ENCODE measurements around the gene KCNB1.
"Not testable (repeated sequence)": the region's sequence is repeated elsewhere in the genome, so short reads cannot be mapped to it uniquely, and the experiment has no call there.

KCNB1 gene

GRCh38 chr20:49412254-49412653, 70.2 kb downstream of the KCNB1 start:
- Histone ChIP-seq H3K9me3 (no peaks in the 10 kb centered on the region), H3K4me3 (ENCODE audit: low read depth, low read length) (no peak overlapping the region), H3K27me3 (no peaks in the 10 kb centered on the region), H3K36me3 (no peaks in the 10 kb centered on the region), H3K4me1 (no peaks in the 10 kb centered on the region)
- no peak for DNase-seq
- no peak for TF ChIP-seq CTCF (IDR thresholded peaks at IDR 0.05; ENCODE audit: low read depth, low read length)

GRCh38 chr20:49411221-49411925, 71.1 kb downstream of the KCNB1 start:
- no peak for DNase-seq
- Histone ChIP-seq H3K27me3 (no peaks in the 10 kb centered on the region), H3K9me3 (no peaks in the 10 kb centered on the region), H3K4me1 (no peaks in the 10 kb centered on the region), H3K36me3 (no peaks in the 10 kb centered on the region), H3K4me3 (ENCODE audit: low read depth, low read length) (no peak overlapping the region)
- TF ChIP-seq CTCF (IDR thresholded peaks at IDR 0.05; ENCODE audit: low read depth, low read length): no peak

- not testable (repeated sequence) for H3K36me3 ChIP-seq; H3K4me1 ChIP-seq; DNase-seq; H3K9me3 ChIP-seq; H3K27me3 ChIP-seq; H3K4me3 ChIP-seq (ENCODE audit: low read depth, low read length)
These were observed 72.4 kb downstream of the KCNB1 start for GRCh38 chr20:49409975-49410621.

- Histone ChIP-seq H3K4me3 (ENCODE audit: low read depth, low read length) (no peak overlapping the region), H3K27me3 (no peaks in the 10 kb centered on the region), H3K36me3 (no peaks in the 10 kb centered on the region), H3K4me1 (no peaks in the 10 kb centered on the region), H3K9me3 (no peaks in the 10 kb centered on the region)
- TF ChIP-seq CTCF (IDR thresholded peaks at IDR 0.05; ENCODE audit: low read depth, low read length): no peak
- DNase-seq: no peak
These were observed 73.0 kb downstream of the KCNB1 start for GRCh38 chr20:49409302-49409974.

GRCh38 chr20:49408509-49409104, 73.9 kb downstream of the KCNB1 start:
- DNase-seq: no peak
- Histone ChIP-seq H3K27me3 (no peaks in the 10 kb centered on the region), H3K9me3 (no peaks in the 10 kb centered on the region), H3K4me1 (no peaks in the 10 kb centered on the region), H3K36me3 (no peaks in the 10 kb centered on the region), H3K4me3 (ENCODE audit: low read depth, low read length) (no peak overlapping the region)
- no peak for TF ChIP-seq CTCF (IDR thresholded peaks at IDR 0.05; ENCODE audit: low read depth, low read length)

- no peaks in the 10 kb centered on the region for H3K27me3 ChIP-seq
- TF ChIP-seq CTCF (IDR thresholded peaks at IDR 0.05; ENCODE audit: low read depth, low read length): no peak
- DNase-seq: no peak
- H3K4me1 ChIP-seq: no peaks in the 10 kb centered on the region
- H3K9me3 ChIP-seq: no peaks in the 10 kb centered on the region
- H3K36me3 ChIP-seq: no peaks in the 10 kb centered on the region
- H3K4me3 ChIP-seq (ENCODE audit: low read depth, low read length): no peak overlapping the region
These were observed 75.8 kb downstream of the KCNB1 start for GRCh38 chr20:49406666-49407065.
